ENCODE measurements around the gene YBEY.
A peak's percentile ranks its signal among the peaks of the same experiment; 100 is the strongest.

YBEY gene

GRCh38 chr21:46289655-46290179 is 3.6 kb downstream of the YBEY start:
- peaks cover 13% of the 10 kb centered on the region for H3K36me3 ChIP-seq (ENCODE audit: insufficient read depth, low read length)
- DNase-seq, result no peak
- TF ChIP-seq EZH2 (IDR thresholded peaks at IDR 0.05; ENCODE audit: borderline replicate concordance, low read depth, low read length, severe bottlenecking) (no peak), CTCF (IDR thresholded peaks at IDR 0.05; ENCODE audit: borderline replicate concordance, extremely low read depth, low read length, poor library complexity, severe bottlenecking) (no peak)
- H3K27ac ChIP-seq (ENCODE audit: low read length), result no peak overlapping the region
- H3K4me2 ChIP-seq (ENCODE audit: insufficient read depth, low read length), result no peak overlapping the region
- no peaks in the 10 kb centered on the region for H4K20me1 ChIP-seq (ENCODE audit: insufficient read depth, low read length)
- H3K4me1 ChIP-seq (ENCODE audit: insufficient read depth, low read length), result peaks cover 21% of the 10 kb centered on the region
- no peak overlapping the region for H3K9ac ChIP-seq (ENCODE audit: low read depth, low read length)
- H2AFZ ChIP-seq (ENCODE audit: low read depth, low read length), result no peak overlapping the region
- no peaks in the 10 kb centered on the region for H3K27me3 ChIP-seq (ENCODE audit: insufficient read depth, low read length, poor library complexity)
- H3K79me2 ChIP-seq (ENCODE audit: insufficient read depth, low read length), result peaks cover 30% of the 10 kb centered on the region
- no peak for ATAC-seq (ENCODE audit: insufficient read depth, low read depth)
- no peaks in the 10 kb centered on the region for H3K9me3 ChIP-seq (ENCODE audit: insufficient read depth, low read length, severe bottlenecking)
- H3K4me3 ChIP-seq (ENCODE audit: low read depth in 1 of 2, low read length in 2 of 2), result no peak overlapping the region

- H3K9me3 ChIP-seq (ENCODE audit: insufficient read depth, low read length, severe bottlenecking), result no peaks in the 10 kb centered on the region
- H2AFZ ChIP-seq (ENCODE audit: low read depth, low read length), result no peak overlapping the region
- H3K27me3 ChIP-seq (ENCODE audit: insufficient read depth, low read length, poor library complexity), result no peaks in the 10 kb centered on the region
- H3K9ac ChIP-seq (ENCODE audit: low read depth, low read length), result no peak overlapping the region
- H3K4me3 ChIP-seq (ENCODE audit: low read depth in 1 of 2, low read length in 2 of 2), result no peak overlapping the region
- H3K36me3 ChIP-seq (ENCODE audit: insufficient read depth, low read length), result peaks cover 13% of the 10 kb centered on the region
- no peak for DNase-seq
- peaks cover 16% of the 10 kb centered on the region for H3K79me2 ChIP-seq (ENCODE audit: insufficient read depth, low read length)
- TF ChIP-seq EZH2 (IDR thresholded peaks at IDR 0.05; ENCODE audit: borderline replicate concordance, low read depth, low read length, severe bottlenecking) (no peak), CTCF (IDR thresholded peaks at IDR 0.05; ENCODE audit: borderline replicate concordance, extremely low read depth, low read length, poor library complexity, severe bottlenecking) (no peak)
- no peak overlapping the region for H3K27ac ChIP-seq (ENCODE audit: low read length)
- no peak overlapping the region for H3K4me2 ChIP-seq (ENCODE audit: insufficient read depth, low read length)
- H4K20me1 ChIP-seq (ENCODE audit: insufficient read depth, low read length), result no peaks in the 10 kb centered on the region
- ATAC-seq (ENCODE audit: insufficient read depth, low read depth), result no peak
- peaks cover 14% of the 10 kb centered on the region; the same call in 1 of the 2 replicates for H3K4me1 ChIP-seq (ENCODE audit: insufficient read depth, low read length)
Measured at GRCh38 chr21:46291561-46291960, 5.4 kb downstream of the YBEY start.

GRCh38 chr21:46294647-46295176 is 8.6 kb downstream of the YBEY start:
- H3K27ac ChIP-seq (ENCODE audit: low read length), result no peak overlapping the region
- H2AFZ ChIP-seq (ENCODE audit: low read depth, low read length), result no peak overlapping the region
- peaks cover 21% of the 10 kb centered on the region for H3K36me3 ChIP-seq (ENCODE audit: insufficient read depth, low read length)
- no peaks in the 10 kb centered on the region for H3K27me3 ChIP-seq (ENCODE audit: insufficient read depth, low read length, poor library complexity)
- H3K9me3 ChIP-seq (ENCODE audit: insufficient read depth, low read length, severe bottlenecking), result no peaks in the 10 kb centered on the region
- H3K4me3 ChIP-seq (ENCODE audit: low read depth in 1 of 2, low read length in 2 of 2), result no peak overlapping the region
- TF ChIP-seq CTCF (IDR thresholded peaks at IDR 0.05; ENCODE audit: borderline replicate concordance, extremely low read depth, low read length, poor library complexity, severe bottlenecking) (no peak), EZH2 (IDR thresholded peaks at IDR 0.05; ENCODE audit: borderline replicate concordance, low read depth, low read length, severe bottlenecking) (no peak)
- H3K4me1 ChIP-seq (ENCODE audit: insufficient read depth, low read length), result no peaks in the 10 kb centered on the region
- no peak overlapping the region for H3K4me2 ChIP-seq (ENCODE audit: insufficient read depth, low read length)
- ATAC-seq (ENCODE audit: insufficient read depth, low read depth) (peak; percentile 15; the same call in 1 of the 3 replicates), DNase-seq (no peak)
- H3K79me2 ChIP-seq (ENCODE audit: insufficient read depth, low read length), result peaks cover 3% of the 10 kb centered on the region; the same call in 1 of the 2 replicates
- H3K9ac ChIP-seq (ENCODE audit: low read depth, low read length), result no peak overlapping the region
- H4K20me1 ChIP-seq (ENCODE audit: insufficient read depth, low read length), result no peaks in the 10 kb centered on the region
